H1 (cell line): Measurements from ENCODE around the gene ACTL10. TPM values are rescaled to one million over a fixed set of nuclear protein-coding genes. Genes with fewer than 3 reads are reported as not detected.

Source experiments
- CTCF ChIA-PET: fragments of 300-600 bp; sonication (Branson Sonifier 250); formaldehyde crosslinking; loops from one replicate; lab custom pipeline; 2021; ENCODE audit not compliant: partially characterized antibody; lab: Charles Lee
- POLR2A ChIA-PET: fragments of 300-600 bp; sonication (Branson Sonifier 250); formaldehyde crosslinking; loops from one replicate; lab custom pipeline; 2021; ENCODE audit warnings: inconsistent platforms; ENCODE audit not compliant: partially characterized antibody; lab: Charles Lee
- DNase-seq, 2 experiments: peaks; one replicate each; pipeline versions ENCODE4 v3.0.0 to v3.0.0-alpha.2; 2010 to 2022; ENCODE audit warnings: low spot score in 2 of 2, low read depth in 1 of 2, mixed read lengths in 1 of 2
- FAIRE-seq: peaks from 2 replicates; lab custom pipeline; 2011; peaks lifted over from hg19 to GRCh38; lab: Jason Lieb, UNC
- H2AFZ ChIP-seq: 2 replicates; pipeline ENCODE4 v1.8.1; 2012; ENCODE audit warnings: low read length, inconsistent platforms
- H2AK5ac ChIP-seq: 2 replicates; pipeline ENCODE4 v1.6.1; 2013; ENCODE audit warnings: low read depth, low read length
- H2BK120ac ChIP-seq: replicated peaks from 2 replicates; pipeline ENCODE3; 2013; ENCODE audit warnings: low read depth, low read length, inconsistent platforms
- H2BK12ac ChIP-seq: 2 replicates; pipeline ENCODE4 v1.6.1; 2013; ENCODE audit warnings: low read depth, low read length
- H2BK15ac ChIP-seq: 2 replicates; pipeline ENCODE4 v1.6.1; 2013; ENCODE audit warnings: low read length
- H2BK20ac ChIP-seq: 2 replicates; pipeline ENCODE4 v1.6.1; 2013; ENCODE audit warnings: low read length
- H2BK5ac ChIP-seq: 2 replicates; pipeline ENCODE4 v1.6.1; 2013; ENCODE audit warnings: low read depth, low read length
- H3K14ac ChIP-seq: 2 replicates; pipeline ENCODE4 v1.6.1; 2013; ENCODE audit warnings: inconsistent platforms; ENCODE audit not compliant: insufficient read length
- H3K18ac ChIP-seq: 2 replicates; pipeline ENCODE4 v1.6.1; 2013; ENCODE audit warnings: low read length; ENCODE audit errors: extremely low read depth
- H3K23ac ChIP-seq: 2 replicates; pipeline ENCODE4 v1.6.1; 2013; ENCODE audit warnings: inconsistent platforms; ENCODE audit not compliant: insufficient read length
- H3K23me2 ChIP-seq: 2 replicates; pipeline ENCODE4 v1.6.1; 2013; ENCODE audit warnings: low read depth, low read length
- H3K27ac ChIP-seq: 2 replicates; pipeline ENCODE4 v1.6.1; 2011; ENCODE audit warnings: low read depth, low read length, inconsistent platforms
- H3K27me3 ChIP-seq, 4 experiments: replicated peaks in 1 of 4; 1 replicate in 1 of 4; 2 replicates in 3 of 4; pipeline versions ENCODE4 v1.6.1 to v1.8.1; 2011 to 2013; ENCODE audit warnings: low read length in 3 of 4, mild to moderate bottlenecking in 3 of 4, inconsistent platforms in 2 of 4, mixed read lengths in 2 of 4, moderate library complexity in 1 of 4; ENCODE audit not compliant: control insufficient read depth in 3 of 4, insufficient read depth in 3 of 4; ENCODE audit errors: extremely low read depth in 1 of 4
- H3K36me3 ChIP-seq, 4 experiments: 2 replicates each; pipeline versions ENCODE4 v1.6.1 to v1.8.1; 2011 to 2013; ENCODE audit warnings: mild to moderate bottlenecking in 4 of 4, low read length in 3 of 4, moderate library complexity in 2 of 4, control low read depth in 1 of 4, inconsistent platforms in 1 of 4; ENCODE audit not compliant: insufficient read depth in 4 of 4, control insufficient read depth in 2 of 4
- H3K4ac ChIP-seq: replicated peaks from 2 replicates; pipeline ENCODE3; 2013; ENCODE audit warnings: low read length, low read depth, mixed read lengths, inconsistent platforms; ENCODE audit not compliant: insufficient read length
- H3K4me1 ChIP-seq, 4 experiments: replicated peaks in 1 of 4; 1 replicate in 1 of 4; 2 replicates in 3 of 4; pipeline versions ENCODE4 v1.6.1 to v1.8.1; 2011 to 2013; ENCODE audit warnings: low read length in 3 of 4, inconsistent platforms in 2 of 4, mixed read lengths in 1 of 4; ENCODE audit not compliant: insufficient read depth in 4 of 4, control insufficient read depth in 3 of 4
- H3K4me2 ChIP-seq, 2 experiments: 2 replicates each; pipeline versions ENCODE4 v1.6.1 to v1.8.1; 2011 to 2013; ENCODE audit warnings: low read depth in 2 of 2, low read length in 2 of 2, control low read depth in 1 of 2, inconsistent platforms in 1 of 2, mild to moderate bottlenecking in 1 of 2; ENCODE audit not compliant: insufficient read depth in 1 of 2
- H3K4me3 ChIP-seq, 4 experiments: fragments of 200-600, 300-600 bp in 1 of 4; sonication (generic), shearing (Covaris generic), sonication (Bioruptor Twin) in 1 of 4; 2 replicates each; pipeline versions ENCODE4 v1.5.1 to v1.8.1; 2011 to 2016; ENCODE audit warnings: low read length in 4 of 4, low read depth in 3 of 4, control low read depth in 2 of 4, inconsistent platforms in 2 of 4, mild to moderate bottlenecking in 2 of 4, mixed read lengths in 1 of 4, moderate library complexity in 1 of 4; ENCODE audit not compliant: insufficient read depth in 2 of 4; ENCODE audit errors: extremely low read depth in 1 of 4
- H3K56ac ChIP-seq: replicated peaks from 2 replicates; pipeline ENCODE3; 2013; ENCODE audit warnings: low read depth, mild to moderate bottlenecking, mixed read lengths, low read length, inconsistent platforms; ENCODE audit not compliant: insufficient read length
- H3K79me1 ChIP-seq: 2 replicates; pipeline ENCODE4 v1.6.1; 2013; ENCODE audit warnings: low read depth, low read length, control low read depth
- H3K79me2 ChIP-seq, 2 experiments: 2 replicates each; pipeline versions ENCODE4 v1.6.1 to v1.8.1; 2012 to 2013; ENCODE audit warnings: low read length in 2 of 2, mild to moderate bottlenecking in 2 of 2, inconsistent platforms in 1 of 2; ENCODE audit not compliant: insufficient read depth in 2 of 2, control insufficient read depth in 1 of 2
- H3K9ac ChIP-seq, 4 experiments: replicated peaks in 1 of 4; 1 replicate in 1 of 4; 2 replicates in 3 of 4; pipeline versions ENCODE4 v1.6.1 to v1.8.1; 2011 to 2013; ENCODE audit warnings: low read depth in 3 of 4, low read length in 3 of 4, control low read depth in 2 of 4, mild to moderate bottlenecking in 2 of 4, moderate library complexity in 2 of 4, inconsistent platforms in 1 of 4; ENCODE audit errors: extremely low read depth in 1 of 4
- H3K9me3 ChIP-seq, 2 experiments: 2 replicates each; pipeline versions ENCODE4 v1.6.1 to v1.8.1; 2012 to 2013; ENCODE audit warnings: mild to moderate bottlenecking in 2 of 2, moderate library complexity in 2 of 2, control low read depth in 1 of 2, inconsistent platforms in 1 of 2, low read depth in 1 of 2, low read length in 1 of 2, mixed read lengths in 1 of 2; ENCODE audit not compliant: insufficient read depth in 2 of 2
- H4K20me1 ChIP-seq, 2 experiments: replicated peaks in 1 of 2; 2 replicates each; pipeline versions ENCODE3 to v1.8.1; 2011 to 2013; ENCODE audit warnings: inconsistent platforms in 2 of 2, low read length in 2 of 2, mild to moderate bottlenecking in 1 of 2; ENCODE audit not compliant: insufficient read depth in 2 of 2, control insufficient read depth in 1 of 2
- H4K5ac ChIP-seq: 2 replicates; pipeline ENCODE4 v1.6.1; 2013; ENCODE audit warnings: low read length, low read depth, mixed read lengths, inconsistent platforms; ENCODE audit not compliant: insufficient read length
- H4K8ac ChIP-seq: 2 replicates; pipeline ENCODE4 v1.8.0; 2013; ENCODE audit warnings: mild to moderate bottlenecking, moderate library complexity, low read length, inconsistent platforms; ENCODE audit not compliant: insufficient read depth; ENCODE audit errors: extremely low read depth
- H4K91ac ChIP-seq: replicated peaks from 2 replicates; pipeline ENCODE3; 2013; ENCODE audit warnings: low read length, mixed read lengths, inconsistent platforms; ENCODE audit not compliant: insufficient read length
- CBX8 ChIP-seq: fragments of 300-800, 300-1000 bp; sonication (generic); IDR thresholded peaks from 2 replicates; pipeline ENCODE4 v1.7.1; 2016; ENCODE audit warnings: low read depth, low read length, borderline replicate concordance
- EP300 ChIP-seq, 2 experiments: IDR thresholded peaks; 1 replicate in 1 of 2; 2 replicates in 1 of 2; pipeline ENCODE4 v1.6.1; 2011 to 2012; ENCODE audit warnings: low read depth in 2 of 2, low read length in 2 of 2, mild to moderate bottlenecking in 2 of 2, borderline replicate concordance in 1 of 2, inconsistent platforms in 1 of 2, moderate library complexity in 1 of 2
- FOSL1 ChIP-seq: IDR thresholded peaks from 2 replicates; pipeline ENCODE4 v1.6.1; 2011; ENCODE audit warnings: mild to moderate bottlenecking, low read depth, low read length, moderate library complexity; ENCODE audit not compliant: insufficient read depth
- JUN ChIP-seq: IDR thresholded peaks from 2 replicates; pipeline ENCODE4 v1.6.1; 2011; ENCODE audit warnings: low read depth, mild to moderate bottlenecking, improper control_type of control experiment, low read length
- KDM4A ChIP-seq: IDR thresholded peaks from one replicate; pipeline ENCODE4 v1.7.1; 2012; ENCODE audit warnings: low read depth, mild to moderate bottlenecking, moderate library complexity, low read length, inconsistent platforms; ENCODE audit not compliant: severe bottlenecking
- RBBP5 ChIP-seq: IDR thresholded peaks from 2 replicates; pipeline ENCODE4 v1.7.1; 2012; ENCODE audit warnings: low read depth, mild to moderate bottlenecking, inconsistent platforms, low read length, moderate library complexity, borderline replicate concordance
- SP1 ChIP-seq: IDR thresholded peaks from 2 replicates; pipeline ENCODE4 v1.6.1; 2011; ENCODE audit warnings: low read depth, low read length
- TEAD4 ChIP-seq: IDR thresholded peaks from 2 replicates; pipeline ENCODE4 v1.6.1; 2012; ENCODE audit warnings: low read depth, low read length, inconsistent platforms, mixed read lengths
- WGBS, 2 experiments: shearing (Covaris generic) in 1 of 2; methylation state at CpG; one replicate each; pipeline versions ENCODE4 v1.1.6 to v1.1.7; 2013 to 2015; ENCODE audit warnings: low lambda C conversion rate in 2 of 2, mixed read lengths in 2 of 2, inconsistent platforms in 1 of 2, low coverage in 1 of 2, missing lambda C conversion rate in 1 of 2; ENCODE audit not compliant: insufficient replicate concordance in 2 of 2, insufficient coverage in 1 of 2, insufficient read length in 1 of 2; ENCODE audit errors: extremely low coverage in 1 of 2, missing lambda C conversion rate in 1 of 2; 5-methylcytosine and 5-hydroxymethylcytosine counted together
- polyA plus RNA-seq, 7 experiments: library from polyadenylated mRNA; depleted of rRNA in 3 of 7; stranded (reverse) in 5 of 7; unstranded in 2 of 7; fragments of >200 nt in 5 of 7; fragments of 200-250 nt in 2 of 7; gene quantifications; 1 replicate in 5 of 7; 2 replicates in 1 of 7; 4 replicates in 1 of 7; pipeline versions ENCODE4 v1.2.1 to v1.2.3, GENCODE V29; 2011 to 2013; ENCODE audit warnings: missing spikeins in 2 of 7, mixed read lengths in 2 of 7
- total RNA-seq: library from RNA; stranded (reverse); fragmentation: NEBNext Ultra II Directional; extraction: Animal tissue kit (Norgen Biotek cat#: 25700); gene quantifications from 2 replicates; pipeline ENCODE4 v1.2.1, GENCODE V29; 2021

The ACTL10 gene
- total and polyA plus RNA-seq, 2 of the 8 experiments (the other 6 are each of a cell fraction or from before 2014, with no cell fraction given): 0.26 TPM; not detected in 1

- no peak overlapping the region for H2BK120ac ChIP-seq
- peaks cover 0 to 37% of the 10 kb centered on the region in 2 experiments; a peak in 3 of 4 replicates for H3K79me2 ChIP-seq
- no peak overlapping the region for H2AK5ac ChIP-seq
- peaks cover 4 to 25% (median 15%) of the 10 kb centered on the region in 4 experiments for H3K4me1 ChIP-seq
- H3K4ac ChIP-seq: peak overlapping the region; percentile 36
- WGBS, 2 experiments: 81% methylated on average over 14 of the region's 14 CpGs; no CpG with 5 or more reads in 1 of the 2 experiments
- H3K79me1 ChIP-seq: peaks cover 14% of the 10 kb centered on the region
- H4K8ac ChIP-seq: peak overlapping the region; percentile 15; the same call in 1 of the 2 replicates
- no peak overlapping the region for H4K5ac ChIP-seq
- H2BK20ac ChIP-seq: no peak overlapping the region
- H3K9ac ChIP-seq: peak overlapping the region in 1 of 4 experiments; percentile 15; a peak in 3 of 7 replicates
- no peak overlapping the region; the same call in 1 of the 2 replicates for H3K18ac ChIP-seq
- H2AFZ ChIP-seq: peak overlapping the region; percentile 95
- H2BK12ac ChIP-seq: peak overlapping the region; percentile 22; the same call in 1 of the 2 replicates
- FAIRE-seq: no peak
- no peak overlapping the region for H3K56ac ChIP-seq
- H3K36me3 ChIP-seq: peaks cover 0 to 4% (median 0%) of the 10 kb centered on the region in 4 experiments; a peak in 1 of 8 replicates
- H3K4me2 ChIP-seq: peak overlapping the region; percentile 58 to 60
- H2BK5ac ChIP-seq: peak overlapping the region; percentile 55; the same call in 1 of the 2 replicates
- no peak overlapping the region for H3K23ac ChIP-seq
- no peak overlapping the region for H3K27ac ChIP-seq
- H4K20me1 ChIP-seq: peaks cover 11 to 21% of the 10 kb centered on the region in 2 experiments
- no peak for TF ChIP-seq RBBP5
- TF ChIP-seq CBX8: no peak
- TF ChIP-seq FOSL1: no peak
- TF ChIP-seq EP300 (IDR thresholded peaks at IDR 0.05; ENCODE audit: borderline replicate concordance in 1 of 2, low read depth in 2 of 2, low read length in 2 of 2): no peak
- no peak for TF ChIP-seq SP1
- no peak for TF ChIP-seq JUN
- no peak for TF ChIP-seq KDM4A
- TF ChIP-seq TEAD4: no peak
- H3K9me3 ChIP-seq: no peaks in the 10 kb centered on the region
- DNase-seq: no peak
- H3K4me3 ChIP-seq: peak overlapping the region; percentile 12 to 44 (median 22); a peak in 4 of 8 replicates
- H2BK15ac ChIP-seq: 0 out of 2 replicates have a peak overlapping the region, but pooled peaks have one; percentile 75
- H4K91ac ChIP-seq: peak overlapping the region; percentile 29
- H3K14ac ChIP-seq: no peak overlapping the region
- ChIA-PET POLR2A (interaction anchor here (0.7 to 2.1 kb wide), 10 partner anchors 9 to 45 kb away, joined by 3 to 6 read pairs (median 4); partner anchors contain the start of genes ACTL10, PXMP4 and ZNF341), CTCF (interaction anchor here (0.6 to 1.8 kb wide), 3 partner anchors 14 to 249 kb away, joined by 4 to 5 read pairs (median 5); no protein-coding TSS in a partner anchor)
- peaks cover 9% of the 10 kb centered on the region for H3K23me2 ChIP-seq
- peaks cover 0 to 9% (median 2%) of the 10 kb centered on the region in 4 experiments; a peak in 4 of 7 replicates for H3K27me3 ChIP-seq
Observed at GRCh38 chr20:33686984-33687366, 20.2 kb downstream of the ACTL10 start.
